Measurements from ENCODE around the gene HMGB3. TPM values are rescaled to one million over a fixed set of nuclear protein-coding genes. Genes with fewer than 3 reads are reported as not detected.

Gene HMGB3
- total and polyA plus RNA-seq, 2 experiments from 2014 or later = 22.2 to 55.1 TPM

- no peaks in the 10 kb centered on the region for H3K27me3 ChIP-seq
- no peak overlapping the region for H3K4me3 ChIP-seq
- TF ChIP-seq CTCF (IDR thresholded peaks at IDR 0.05; ENCODE audit: poor library complexity) (no peak), EZH2 (IDR thresholded peaks at IDR 0.05; ENCODE audit: borderline replicate concordance) (no peak), EZH2phosphoT487 (IDR thresholded peaks at IDR 0.05; ENCODE audit: low read depth, severe bottlenecking, unreplicated experiment) (no peak)
- H3K27ac ChIP-seq = no peak overlapping the region
- no peaks in the 10 kb centered on the region for H4K20me1 ChIP-seq (ENCODE audit: insufficient read depth, poor library complexity, severe bottlenecking)
- WGBS (ENCODE audit: low lambda C conversion rate, missing lambda C conversion rate) = 71% methylated on average over 7 of the region's 7 CpGs
- no peaks in the 10 kb centered on the region for H3K9me2 ChIP-seq (replicated peaks; ENCODE audit: insufficient read depth)
- H3K4me2 ChIP-seq = no peak overlapping the region
- H3K4me1 ChIP-seq (ENCODE audit: insufficient read depth) = no peaks in the 10 kb centered on the region
- no peak for DNase-seq (ENCODE audit: low spot score)
- no peaks in the 10 kb centered on the region for H3K9me3 ChIP-seq (ENCODE audit: low read depth)
- H2AFZ ChIP-seq = no peak overlapping the region
- H3K79me2 ChIP-seq = no peaks in the 10 kb centered on the region
- H3K36me3 ChIP-seq (replicated peaks; ENCODE audit: insufficient read depth, low read depth) = no peaks in the 10 kb centered on the region
Measured at GRCh38 chrX:150935467-150935866, 47.7 kb upstream of the HMGB3 start.

GRCh38 chrX:150936556-150936955 is 46.6 kb upstream of the HMGB3 start:
- H3K27me3 ChIP-seq = no peaks in the 10 kb centered on the region
- no peaks in the 10 kb centered on the region for H3K9me2 ChIP-seq (replicated peaks; ENCODE audit: insufficient read depth)

GRCh38 chrX:150940844-150941495 is 42.2 kb upstream of the HMGB3 start:
- no peaks in the 10 kb centered on the region for H3K9me3 ChIP-seq (ENCODE audit: low read depth)
- no peak overlapping the region for H3K27ac ChIP-seq
- TF ChIP-seq EZH2phosphoT487 (IDR thresholded peaks at IDR 0.05; ENCODE audit: low read depth, severe bottlenecking, unreplicated experiment) = no peak
- H3K27me3 ChIP-seq = no peaks in the 10 kb centered on the region
- 80% methylated on average over 9 of the region's 9 CpGs for WGBS (ENCODE audit: low lambda C conversion rate, missing lambda C conversion rate)
- no peaks in the 10 kb centered on the region for H3K79me2 ChIP-seq
- no peaks in the 10 kb centered on the region for H3K9me2 ChIP-seq (replicated peaks; ENCODE audit: insufficient read depth)
- no peak for DNase-seq (ENCODE audit: low spot score)
- H2AFZ ChIP-seq = no peak overlapping the region
- H3K36me3 ChIP-seq (replicated peaks; ENCODE audit: insufficient read depth, low read depth) = no peaks in the 10 kb centered on the region
- no peak overlapping the region for H3K4me3 ChIP-seq
- H3K4me1 ChIP-seq (ENCODE audit: insufficient read depth) = no peaks in the 10 kb centered on the region
- no peak overlapping the region for H3K4me2 ChIP-seq
- no peaks in the 10 kb centered on the region for H4K20me1 ChIP-seq (ENCODE audit: insufficient read depth, poor library complexity, severe bottlenecking)

More at GRCh38 chrX:150936556-150936955, 46.6 kb upstream of the HMGB3 start:
- Histone ChIP-seq H4K20me1 (ENCODE audit: insufficient read depth, poor library complexity, severe bottlenecking) (no peaks in the 10 kb centered on the region), H3K4me1 (ENCODE audit: insufficient read depth) (no peaks in the 10 kb centered on the region), H3K79me2 (no peaks in the 10 kb centered on the region), H3K4me3 (no peak overlapping the region), H2AFZ (no peak overlapping the region), H3K36me3 (replicated peaks; ENCODE audit: insufficient read depth, low read depth) (no peaks in the 10 kb centered on the region), H3K27ac (no peak overlapping the region), H3K9me3 (ENCODE audit: low read depth) (no peaks in the 10 kb centered on the region), H3K4me2 (no peak overlapping the region)
- WGBS (ENCODE audit: low lambda C conversion rate, missing lambda C conversion rate) = 60% methylated on average over 6 of the region's 6 CpGs
- no peak for DNase-seq (ENCODE audit: low spot score)
- TF ChIP-seq EZH2phosphoT487 (IDR thresholded peaks at IDR 0.05; ENCODE audit: low read depth, severe bottlenecking, unreplicated experiment) = no peak
- TF ChIP-seq CTCF (IDR thresholded peaks at IDR 0.05; ENCODE audit: poor library complexity) = no peak
- no peak for TF ChIP-seq EZH2 (IDR thresholded peaks at IDR 0.05; ENCODE audit: borderline replicate concordance)

GRCh38 chrX:150941580-150941979 is 41.6 kb upstream of the HMGB3 start:
- DNase-seq (ENCODE audit: low spot score) = no peak
- Histone ChIP-seq H4K20me1 (ENCODE audit: insufficient read depth, poor library complexity, severe bottlenecking) (no peaks in the 10 kb centered on the region), H3K27me3 (no peaks in the 10 kb centered on the region), H3K9me3 (ENCODE audit: low read depth) (no peaks in the 10 kb centered on the region), H3K79me2 (no peaks in the 10 kb centered on the region), H3K27ac (no peak overlapping the region), H3K9me2 (replicated peaks; ENCODE audit: insufficient read depth) (no peaks in the 10 kb centered on the region), H3K4me2 (no peak overlapping the region), H3K4me1 (ENCODE audit: insufficient read depth) (no peaks in the 10 kb centered on the region), H3K36me3 (replicated peaks; ENCODE audit: insufficient read depth, low read depth) (no peaks in the 10 kb centered on the region), H2AFZ (no peak overlapping the region), H3K4me3 (no peak overlapping the region)
- TF ChIP-seq EZH2phosphoT487 (IDR thresholded peaks at IDR 0.05; ENCODE audit: low read depth, severe bottlenecking, unreplicated experiment) = no peak
- 59% methylated on average over 2 of the region's 2 CpGs for WGBS (ENCODE audit: low lambda C conversion rate, missing lambda C conversion rate)

Data from hepatocyte (in vitro differentiated cells).